ENCODE data around the gene SH3RF2.

SH3RF2 gene

GRCh38 chr5:146068206-146068605 is 131.8 kb downstream of the SH3RF2 start:
- TF ChIP-seq, protein P1, sequence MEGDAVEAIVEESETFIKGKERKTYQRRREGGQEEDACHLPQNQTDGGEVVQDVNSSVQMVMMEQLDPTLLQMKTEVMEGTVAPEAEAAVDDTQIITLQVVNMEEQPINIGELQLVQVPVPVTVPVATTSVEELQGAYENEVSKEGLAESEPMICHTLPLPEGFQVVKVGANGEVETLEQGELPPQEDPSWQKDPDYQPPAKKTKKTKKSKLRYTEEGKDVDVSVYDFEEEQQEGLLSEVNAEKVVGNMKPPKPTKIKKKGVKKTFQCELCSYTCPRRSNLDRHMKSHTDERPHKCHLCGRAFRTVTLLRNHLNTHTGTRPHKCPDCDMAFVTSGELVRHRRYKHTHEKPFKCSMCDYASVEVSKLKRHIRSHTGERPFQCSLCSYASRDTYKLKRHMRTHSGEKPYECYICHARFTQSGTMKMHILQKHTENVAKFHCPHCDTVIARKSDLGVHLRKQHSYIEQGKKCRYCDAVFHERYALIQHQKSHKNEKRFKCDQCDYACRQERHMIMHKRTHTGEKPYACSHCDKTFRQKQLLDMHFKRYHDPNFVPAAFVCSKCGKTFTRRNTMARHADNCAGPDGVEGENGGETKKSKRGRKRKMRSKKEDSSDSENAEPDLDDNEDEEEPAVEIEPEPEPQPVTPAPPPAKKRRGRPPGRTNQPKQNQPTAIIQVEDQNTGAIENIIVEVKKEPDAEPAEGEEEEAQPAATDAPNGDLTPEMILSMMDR (IDR thresholded peaks at IDR 0.05; ENCODE audit: control extremely low read depth, extremely low read depth, low read depth, missing control alignments): no peak

GRCh38 chr5:146068977-146069779 is 132.8 kb downstream of the SH3RF2 start:
- ChIA-PET POLR2A (no interaction called here), CTCF (interaction anchor here (1.0 kb wide), 1 partner anchor 35 kb away, joined by 3 read pairs; no protein-coding TSS in a partner anchor)
- peak; percentile 29 for DNase-seq (ENCODE audit: extremely low spot score)
- TF ChIP-seq, protein P1 (IDR thresholded peaks at IDR 0.05; ENCODE audit: control extremely low read depth, extremely low read depth, low read depth, missing control alignments): no peak

More at GRCh38 chr5:146068206-146068605, 131.8 kb downstream of the SH3RF2 start:
- CTCF ChIA-PET: interaction anchor here (0.8 to 1.3 kb wide), 4 partner anchors 8 to 36 kb away, joined by 3 read pairs; no protein-coding TSS in a partner anchor
- DNase-seq (ENCODE audit: extremely low spot score): no peak
- POLR2A ChIA-PET: no interaction called here

DNA sequence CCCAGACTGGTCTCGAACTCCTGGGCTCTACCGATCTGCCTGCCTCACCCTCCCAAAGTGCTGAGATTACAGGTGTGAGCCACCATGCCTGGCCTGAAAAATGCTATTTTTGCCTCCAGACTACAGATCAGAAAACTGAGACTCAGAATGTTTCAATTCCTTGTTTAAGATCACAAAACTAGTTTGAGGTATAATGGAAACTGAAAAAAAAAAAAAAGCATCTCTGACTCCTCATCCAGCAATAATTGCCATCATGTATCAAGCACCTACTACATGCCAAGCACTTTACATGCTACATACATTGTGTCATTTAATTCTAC is 133.4 kb downstream of the SH3RF2 start:
- no peak for DNase-seq (ENCODE audit: extremely low spot score)
- TF ChIP-seq, protein P1 (IDR thresholded peaks at IDR 0.05; ENCODE audit: control extremely low read depth, extremely low read depth, low read depth, missing control alignments): no peak
- ChIA-PET POLR2A (no interaction called here), CTCF (no interaction called here)

DNA sequence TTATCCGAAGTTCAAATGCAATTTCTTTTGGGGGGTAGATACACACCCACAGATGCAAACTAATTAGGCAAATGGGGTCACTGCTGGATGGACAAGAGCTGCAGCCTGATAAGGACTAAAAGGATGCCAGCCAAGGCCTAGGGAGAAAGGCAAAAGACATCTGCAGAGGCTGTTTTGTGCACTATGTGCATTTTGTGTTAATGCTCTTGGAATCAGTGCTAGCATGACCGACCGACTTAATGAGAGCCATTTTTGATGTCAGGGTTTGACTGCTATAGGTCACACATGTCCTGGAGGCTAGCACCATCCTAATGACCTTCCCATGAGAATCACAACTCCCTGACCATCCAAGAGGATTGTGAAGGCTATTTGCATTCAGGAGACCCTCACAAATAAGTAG is 134.4 kb downstream of the SH3RF2 start:
- ChIA-PET CTCF (interaction anchor here (1.3 to 1.6 kb wide), 4 partner anchors 13 to 28 kb away, joined by 3 to 5 read pairs (median 4); no protein-coding TSS in a partner anchor), POLR2A (no interaction called here)
- no peak for DNase-seq (ENCODE audit: extremely low spot score)
- TF ChIP-seq, protein P1 (IDR thresholded peaks at IDR 0.05; ENCODE audit: control extremely low read depth, extremely low read depth, low read depth, missing control alignments): no peak

- CTCF ChIA-PET: interaction anchor here (1.3 to 1.6 kb wide), 4 partner anchors 12 to 28 kb away, joined by 3 to 5 read pairs (median 4); no protein-coding TSS in a partner anchor
- POLR2A ChIA-PET: no interaction called here
- TF ChIP-seq, protein P1 (IDR thresholded peaks at IDR 0.05; ENCODE audit: control extremely low read depth, extremely low read depth, low read depth, missing control alignments): no peak
- no peak for DNase-seq (ENCODE audit: extremely low spot score)
Observed at GRCh38 chr5:146071171-146071570, 134.8 kb downstream of the SH3RF2 start.

- TF ChIP-seq, protein P1 (IDR thresholded peaks at IDR 0.05; ENCODE audit: control extremely low read depth, extremely low read depth, low read depth, missing control alignments): no peak
- DNase-seq (ENCODE audit: extremely low spot score): no peak
- ChIA-PET POLR2A (no interaction called here), CTCF (no interaction called here)
Observed at GRCh38 chr5:146072595-146072994, 136.2 kb downstream of the SH3RF2 start.

All from GM10248 (cell line).